ENCODE results near the gene HEXIM2.
"Not testable (repeated sequence)": the region's sequence is repeated elsewhere in the genome, so short reads cannot be mapped to it uniquely, and the experiment has no call there.

HEXIM2 gene

GRCh38 chr17:45123076-45123770, 38.5 kb upstream of the HEXIM2 start:
- Mint-ChIP-seq H3K4me3 (no peak overlapping the region), H3K4me1 (no peaks in the 10 kb centered on the region), H3K27ac (no peak overlapping the region), H3K36me3 (no peaks in the 10 kb centered on the region), H3K9me3 (no peaks in the 10 kb centered on the region), H3K27me3 (no peaks in the 10 kb centered on the region)

DNA sequence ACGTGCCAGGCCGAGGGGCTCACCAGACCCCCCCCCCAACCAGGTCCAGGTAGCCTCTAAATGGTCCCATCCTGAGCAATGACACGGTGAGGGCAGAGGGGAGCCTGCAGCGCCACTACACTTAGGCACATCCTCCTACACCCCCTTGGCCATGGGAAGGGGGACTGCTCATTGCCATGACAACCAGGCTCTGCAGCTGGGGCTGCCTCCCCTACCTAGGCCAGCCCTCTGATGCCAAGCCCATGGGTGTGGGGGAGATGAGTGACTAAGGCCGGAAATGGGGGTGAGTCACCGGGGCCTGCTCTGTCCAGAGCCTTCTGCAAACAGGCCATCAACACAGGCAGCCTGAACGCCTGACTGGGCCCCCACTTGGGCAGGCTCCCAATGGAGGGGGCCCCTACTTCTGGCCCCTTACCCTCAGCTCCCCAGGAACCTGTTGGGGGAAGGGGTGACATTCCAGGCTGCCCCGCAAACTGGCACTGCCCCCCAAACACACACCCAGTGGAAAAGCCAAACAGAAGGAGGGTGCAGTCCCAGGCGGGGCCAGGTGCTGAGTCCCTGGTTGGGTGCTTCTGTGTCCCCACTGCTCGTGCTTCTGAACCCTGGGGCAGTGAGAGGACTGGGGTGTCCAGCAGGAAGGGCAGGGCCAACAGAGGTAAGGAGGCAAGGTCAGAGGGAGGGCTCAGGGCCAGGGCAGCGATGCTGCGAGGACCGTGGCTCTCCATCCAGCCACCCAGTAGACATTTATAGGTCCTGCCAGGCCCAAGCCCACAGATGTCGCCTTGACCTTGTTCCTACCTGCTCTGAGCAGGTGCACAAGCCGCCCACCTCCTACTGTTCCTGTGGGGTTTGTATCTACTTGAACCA, 37.5 kb upstream of the HEXIM2 start:
- H3K27me3 Mint-ChIP-seq, result no peaks in the 10 kb centered on the region
- H3K27ac Mint-ChIP-seq, result no peak overlapping the region
- H3K4me3 Mint-ChIP-seq, result no peak overlapping the region
- H3K36me3 Mint-ChIP-seq, result no peaks in the 10 kb centered on the region
- H3K9me3 Mint-ChIP-seq, result no peaks in the 10 kb centered on the region
- H3K4me1 Mint-ChIP-seq, result no peaks in the 10 kb centered on the region

DNA sequence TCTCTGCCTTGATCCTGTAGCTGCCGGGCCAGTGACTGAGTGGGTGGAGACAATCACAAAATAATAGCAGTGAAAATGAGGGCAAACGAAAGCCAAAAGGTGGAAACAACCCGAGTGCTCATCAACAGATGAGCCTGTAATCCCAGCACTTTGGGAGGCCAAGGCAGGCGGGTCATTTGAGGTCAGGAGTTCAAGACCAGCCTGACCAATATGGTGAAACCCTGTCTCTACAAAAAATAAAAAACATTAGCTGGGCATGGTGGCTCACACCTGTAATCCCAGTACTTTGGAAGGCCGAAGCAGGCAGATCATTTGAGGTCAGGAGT, 36.9 kb upstream of the HEXIM2 start:
- not testable (repeated sequence) for H3K4me1 Mint-ChIP-seq, H3K4me3 Mint-ChIP-seq, H3K27ac Mint-ChIP-seq, H3K9me3 Mint-ChIP-seq, H3K36me3 Mint-ChIP-seq, H3K27me3 Mint-ChIP-seq

GRCh38 chr17:45125509-45125908, 36.2 kb upstream of the HEXIM2 start:
- peak overlapping the region; percentile 46 for H3K27ac Mint-ChIP-seq
- no peak overlapping the region for H3K4me3 Mint-ChIP-seq
- no peaks in the 10 kb centered on the region for H3K9me3 Mint-ChIP-seq
- H3K4me1 Mint-ChIP-seq, result no peaks in the 10 kb centered on the region
- no peaks in the 10 kb centered on the region for H3K36me3 Mint-ChIP-seq
- H3K27me3 Mint-ChIP-seq, result no peaks in the 10 kb centered on the region

- peaks cover 6% of the 10 kb centered on the region for H3K4me1 Mint-ChIP-seq
- H3K36me3 Mint-ChIP-seq, result no peaks in the 10 kb centered on the region
- H3K27me3 Mint-ChIP-seq, result no peaks in the 10 kb centered on the region
- H3K9me3 Mint-ChIP-seq, result no peaks in the 10 kb centered on the region
- H3K4me3 Mint-ChIP-seq, result no peak overlapping the region
- H3K27ac Mint-ChIP-seq, result no peak overlapping the region
Observed at GRCh38 chr17:45127207-45127547, 34.5 kb upstream of the HEXIM2 start.

DNA sequence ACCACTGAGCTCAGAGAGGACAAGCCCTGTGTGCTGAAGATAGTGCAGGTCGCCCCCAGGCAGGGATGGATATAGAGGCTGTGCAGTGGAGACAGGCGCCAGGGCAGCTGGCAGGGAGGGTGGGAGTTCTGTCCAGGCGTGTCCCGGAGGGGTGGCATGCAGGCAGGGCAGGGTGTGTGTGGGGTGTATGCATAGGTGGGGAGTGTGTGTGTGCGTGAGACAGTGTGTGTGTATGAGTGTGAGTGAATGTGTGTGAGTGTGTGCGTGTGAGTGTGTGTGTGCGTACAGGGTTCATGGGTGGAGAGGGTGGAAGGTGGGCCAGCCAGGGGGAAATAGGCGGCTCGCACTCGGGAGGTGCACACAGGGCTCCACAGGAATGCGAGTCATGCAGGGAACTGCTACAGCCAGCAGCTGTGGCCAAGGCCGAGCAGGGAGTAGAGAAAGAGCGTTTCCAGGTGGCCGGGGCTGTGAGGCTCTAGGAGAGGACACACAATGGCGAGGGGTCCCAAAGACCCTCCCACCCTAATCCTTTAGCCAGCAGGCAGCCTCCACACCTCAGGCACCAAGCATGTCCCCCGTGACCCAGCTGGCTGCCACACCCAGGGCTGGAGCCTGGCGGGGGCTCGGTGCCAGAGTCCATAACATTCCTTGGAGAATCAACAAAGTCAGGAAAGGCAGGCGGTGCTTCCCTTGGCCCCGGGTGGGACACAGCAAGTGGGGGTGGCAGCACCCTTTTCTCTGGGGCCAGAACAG, 34.0 kb upstream of the HEXIM2 start:
- Mint-ChIP-seq H3K27me3 (no peaks in the 10 kb centered on the region), H3K27ac (no peak overlapping the region), H3K36me3 (no peaks in the 10 kb centered on the region), H3K9me3 (no peaks in the 10 kb centered on the region), H3K4me1 (peaks cover 6% of the 10 kb centered on the region), H3K4me3 (no peak overlapping the region)

GRCh38 chr17:45128331-45128730, 33.3 kb upstream of the HEXIM2 start:
- no peaks in the 10 kb centered on the region for H3K9me3 Mint-ChIP-seq
- peaks cover 6% of the 10 kb centered on the region for H3K4me1 Mint-ChIP-seq
- no peaks in the 10 kb centered on the region for H3K36me3 Mint-ChIP-seq
- H3K27me3 Mint-ChIP-seq, result no peaks in the 10 kb centered on the region
- no peak overlapping the region for H3K27ac Mint-ChIP-seq
- H3K4me3 Mint-ChIP-seq, result no peak overlapping the region

- Mint-ChIP-seq H3K4me1 (peaks cover 10% of the 10 kb centered on the region), H3K27me3 (no peaks in the 10 kb centered on the region), H3K27ac (no peak overlapping the region), H3K9me3 (no peaks in the 10 kb centered on the region), H3K36me3 (no peaks in the 10 kb centered on the region), H3K4me3 (no peak overlapping the region)
Observed at GRCh38 chr17:45128989-45129388, 32.7 kb upstream of the HEXIM2 start.

DNA sequence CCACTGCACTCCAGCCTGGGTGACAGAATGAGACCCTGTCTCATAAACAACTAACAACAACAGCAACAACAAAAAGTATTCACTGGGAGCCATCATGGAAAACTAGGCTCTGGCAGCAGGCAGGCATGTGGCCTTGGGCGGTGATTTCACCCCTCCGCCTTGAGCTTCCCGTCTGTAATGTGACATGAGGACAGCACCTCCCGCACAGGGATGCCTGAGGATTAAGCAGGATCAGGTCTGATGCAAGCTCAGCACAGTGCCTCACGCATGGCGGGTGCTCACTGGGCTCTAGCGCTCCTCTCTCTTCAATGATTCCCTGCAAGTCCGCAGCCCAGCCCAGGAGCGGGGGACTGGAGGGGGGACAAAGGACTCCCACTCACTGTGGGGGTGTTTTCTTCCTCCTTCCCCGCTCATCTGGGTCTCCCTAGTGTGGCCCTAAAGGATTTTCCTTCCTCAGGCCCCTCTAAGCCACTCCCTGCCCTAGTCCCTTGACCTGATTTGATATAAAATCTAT, 32.2 kb upstream of the HEXIM2 start:
- Mint-ChIP-seq H3K36me3 (no peaks in the 10 kb centered on the region), H3K4me3 (no peak overlapping the region), H3K27me3 (no peaks in the 10 kb centered on the region), H3K9me3 (no peaks in the 10 kb centered on the region), H3K27ac (no peak overlapping the region), H3K4me1 (peaks cover 10% of the 10 kb centered on the region)

DNA sequence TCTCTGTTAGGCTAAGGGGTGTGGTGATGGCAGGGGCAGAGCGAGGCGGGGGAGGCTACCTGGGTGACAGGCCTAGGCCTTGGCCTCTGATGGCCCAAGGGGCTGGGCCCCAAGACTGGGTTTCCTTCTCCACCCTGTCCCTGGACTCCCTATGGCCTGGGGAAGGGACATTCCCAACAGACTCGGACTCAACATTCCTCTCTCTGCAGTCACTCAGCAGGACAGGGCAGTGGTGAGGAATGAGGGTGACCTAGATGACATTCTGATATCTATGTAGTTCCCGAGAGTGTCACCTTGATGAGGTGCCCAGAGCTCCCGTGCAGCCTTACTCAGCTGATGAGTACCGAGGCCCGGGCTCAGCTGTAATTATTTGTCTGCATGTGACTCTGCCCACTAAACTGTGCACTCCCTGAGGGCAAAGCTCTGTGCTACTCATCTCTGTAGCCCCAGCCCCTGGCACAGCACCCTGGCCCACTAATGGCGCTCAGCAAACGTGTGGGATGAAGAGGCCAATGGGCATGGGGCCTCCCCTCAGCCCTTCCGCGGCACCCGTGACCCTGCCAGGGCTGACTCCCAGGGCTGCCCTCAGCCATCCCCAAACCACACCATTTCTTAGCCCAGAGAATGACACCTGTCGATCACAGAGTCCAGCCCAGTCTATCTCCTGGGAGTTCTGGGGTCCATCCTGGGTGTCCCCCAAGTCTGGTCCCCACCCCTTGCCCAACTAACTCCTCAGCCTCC, 31.6 kb upstream of the HEXIM2 start:
- no peaks in the 10 kb centered on the region for H3K27me3 Mint-ChIP-seq
- H3K27ac Mint-ChIP-seq, result peak overlapping the region; percentile 59
- H3K36me3 Mint-ChIP-seq, result no peaks in the 10 kb centered on the region
- peaks cover 12% of the 10 kb centered on the region for H3K4me1 Mint-ChIP-seq
- no peaks in the 10 kb centered on the region for H3K9me3 Mint-ChIP-seq
- peak overlapping the region; percentile 44 for H3K4me3 Mint-ChIP-seq

DNA sequence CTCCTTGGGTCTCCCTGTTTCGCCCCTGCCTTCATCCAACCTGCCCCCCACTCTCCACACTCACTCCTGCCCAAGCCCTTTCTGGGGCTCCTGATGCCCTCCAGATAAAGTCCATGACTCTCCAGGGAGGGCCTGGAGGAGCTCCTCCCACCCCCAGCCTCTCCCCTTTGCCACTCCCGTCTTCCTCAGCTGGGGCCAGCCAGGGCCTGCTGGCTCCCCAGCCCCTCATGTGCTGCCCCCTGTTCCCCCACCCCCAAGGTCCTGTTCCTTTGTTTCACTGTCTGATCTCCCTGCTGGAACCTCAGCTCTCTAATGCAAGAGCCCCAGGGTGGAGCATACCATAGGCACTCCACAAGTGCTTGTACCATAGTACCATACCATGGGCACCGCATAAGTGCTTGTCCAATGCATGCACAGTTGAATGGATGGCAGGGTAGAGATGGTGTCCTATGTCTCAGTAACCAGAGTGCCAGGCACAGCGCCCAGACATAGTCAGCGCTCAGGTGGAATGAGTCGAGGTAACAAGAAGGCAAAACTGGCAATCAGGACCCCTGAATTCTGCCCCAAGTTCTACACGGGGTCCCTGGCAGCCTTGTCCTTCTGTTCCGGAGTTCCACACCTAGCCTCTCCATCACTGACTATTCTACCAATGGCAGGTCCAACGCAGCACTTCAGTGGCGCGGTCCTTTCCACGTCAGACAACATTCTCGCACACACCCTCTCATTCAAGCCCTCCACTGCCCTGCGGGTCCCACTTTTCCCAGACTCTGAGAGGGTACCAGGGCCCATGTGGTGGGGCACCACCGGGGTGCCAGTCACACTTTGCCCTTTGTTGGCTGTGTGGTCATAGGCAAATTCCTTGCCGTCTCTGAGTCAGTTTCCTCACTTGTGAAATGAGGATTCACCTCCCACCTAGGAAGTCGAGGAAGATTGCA, 30.7 kb upstream of the HEXIM2 start:
- no peaks in the 10 kb centered on the region for H3K27me3 Mint-ChIP-seq
- H3K4me1 Mint-ChIP-seq, result peaks cover 14% of the 10 kb centered on the region
- H3K4me3 Mint-ChIP-seq, result peak overlapping the region; percentile 44
- H3K36me3 Mint-ChIP-seq, result no peaks in the 10 kb centered on the region
- H3K27ac Mint-ChIP-seq, result peak overlapping the region; percentile 59
- no peaks in the 10 kb centered on the region for H3K9me3 Mint-ChIP-seq

DNA sequence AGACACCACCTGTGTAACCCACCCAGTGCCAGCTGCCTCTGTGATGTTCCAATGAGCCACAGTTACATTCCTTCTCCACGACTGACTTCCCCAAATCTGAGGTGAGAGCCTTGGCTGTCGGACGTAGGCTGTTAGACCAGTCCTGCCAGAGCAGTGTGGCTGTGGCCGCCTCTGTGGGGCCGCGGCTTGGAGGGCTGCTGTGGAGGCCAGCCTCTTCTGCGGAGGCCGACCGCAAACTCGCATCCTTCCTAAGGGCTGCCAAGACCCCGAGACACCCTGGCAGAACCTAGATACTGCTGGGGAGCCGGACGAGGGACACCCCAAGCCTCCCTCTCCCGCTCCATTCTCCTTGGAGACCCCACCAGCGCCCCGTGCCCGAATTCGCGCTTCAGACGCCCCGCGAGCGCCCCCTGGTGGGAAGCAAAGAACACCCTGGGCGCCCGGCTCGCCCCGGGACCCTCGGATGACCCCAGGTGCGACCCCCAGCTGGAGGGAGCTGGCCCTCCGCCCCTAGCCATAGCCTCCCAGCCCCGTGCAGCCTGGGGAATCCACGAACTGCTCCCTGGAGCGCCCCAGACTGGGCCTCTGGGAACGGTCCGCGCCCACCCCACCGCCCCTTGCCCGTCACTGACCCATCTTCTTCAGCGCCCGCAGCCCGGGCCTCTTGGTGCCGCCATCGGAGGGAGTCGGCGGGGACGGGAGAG, 29.9 kb upstream of the HEXIM2 start:
- peaks cover 21% of the 10 kb centered on the region for H3K4me1 Mint-ChIP-seq
- no peaks in the 10 kb centered on the region for H3K36me3 Mint-ChIP-seq
- H3K27me3 Mint-ChIP-seq, result no peaks in the 10 kb centered on the region
- H3K27ac Mint-ChIP-seq, result no peak overlapping the region
- peak overlapping the region; percentile 66 for H3K4me3 Mint-ChIP-seq
- H3K9me3 Mint-ChIP-seq, result no peaks in the 10 kb centered on the region

DNA sequence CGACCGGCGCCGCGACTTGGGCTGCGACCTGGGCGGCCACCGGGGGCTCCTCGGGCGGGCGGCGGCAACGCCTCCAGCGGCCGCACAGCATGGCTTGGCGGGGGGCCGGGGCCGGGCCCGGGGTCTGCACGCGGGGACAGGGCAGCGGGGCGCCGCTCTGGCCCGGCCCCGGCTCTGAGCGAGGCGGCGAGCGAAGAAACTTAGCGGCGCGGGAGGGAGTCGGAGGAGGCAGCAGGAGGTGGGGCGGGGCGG, 29.4 kb upstream of the HEXIM2 start, which contains the start of gene PLCD3:
Gene PLCD3, minus strand, starts transcription at position 196 of the 252 bp plus-strand sequence. Its CDS starts 105 bp downstream, at position 91.
- peak within 1 kb of the TSS; percentile 87 for H3K4me3 Mint-ChIP-seq
- H3K4me1 Mint-ChIP-seq, result peaks cover 21% of the 10 kb centered on the region
- H3K9me3 Mint-ChIP-seq, result no peaks in the 10 kb centered on the region
- no peaks in the 10 kb centered on the region for H3K27me3 Mint-ChIP-seq
- H3K27ac Mint-ChIP-seq, result peak within 1 kb of the TSS; percentile 12
- H3K36me3 Mint-ChIP-seq, result no peaks in the 10 kb centered on the region

Data from activated naive CD4-positive, alpha-beta T cell treated with anti-CD3 and anti-CD28 coated beads, Interleukin-2, amount 50 U/mL, for 24 hours (primary cell).